Kidney (tissue), 14 donors: ENCODE measurements around the gene CRYBG2. TPM values are rescaled to one million over a fixed set of nuclear protein-coding genes. Genes with fewer than 3 reads are reported as not detected.

Source experiments
- DNase-seq, 5 donors: peaks; one replicate each; pipeline ENCODE4 v3.0.0-alpha.2; 2013 to 2020
- FAIRE-seq: peaks from 2 replicates; lab custom pipeline; 2012; peaks lifted over from hg19 to GRCh38; lab: Jason Lieb, UNC
- H3K27ac ChIP-seq, 2 donors: one replicate each; pipeline ENCODE4 v1.7.0; 2013; ENCODE audit warnings: low read depth in 2 of 2, low read length in 2 of 2, inconsistent platforms in 1 of 2
- H3K27me3 ChIP-seq: one replicate; pipeline ENCODE4 v1.7.1; 2013; ENCODE audit warnings: low read length, inconsistent platforms; ENCODE audit not compliant: control insufficient read depth, insufficient read depth
- H3K36me3 ChIP-seq, 3 donors: one replicate each; pipeline versions ENCODE4 v1.7.0 to v1.7.1; 2013; ENCODE audit warnings: low read length in 3 of 3, control low read depth in 1 of 3, inconsistent platforms in 1 of 3; ENCODE audit not compliant: insufficient read depth in 3 of 3, control insufficient read depth in 2 of 3
- H3K4me1 ChIP-seq, 3 donors: one replicate each; pipeline versions ENCODE4 v1.7.0 to v1.7.1; 2013; ENCODE audit warnings: low read length in 3 of 3, inconsistent platforms in 1 of 3, low read depth in 1 of 3; ENCODE audit not compliant: control insufficient read depth in 2 of 3, insufficient read depth in 2 of 3
- H3K4me3 ChIP-seq, 3 donors: one replicate each; pipeline versions ENCODE4 v1.7.0 to v1.8.1; 2013; ENCODE audit warnings: low read length in 3 of 3, control low read depth in 1 of 3, inconsistent platforms in 1 of 3
- H3K9ac ChIP-seq, 3 donors: one replicate each; pipeline versions ENCODE4 v1.7.0 to v1.7.1; 2013; ENCODE audit warnings: low read length in 3 of 3, control low read depth in 1 of 3, inconsistent platforms in 1 of 3
- H3K9me3 ChIP-seq, 3 donors: one replicate each; pipeline versions ENCODE4 v1.7.0 to v1.7.1; 2013; ENCODE audit warnings: low read length in 3 of 3, control low read depth in 1 of 3, inconsistent platforms in 1 of 3; ENCODE audit not compliant: control insufficient read depth in 2 of 3, insufficient read depth in 1 of 3
- CTCF ChIP-seq: IDR thresholded peaks from 3 replicates; pipeline ENCODE4 v1.5.1; 2012; ENCODE audit warnings: mild to moderate bottlenecking, moderate library complexity, borderline replicate concordance; ENCODE audit not compliant: insufficient read depth; ENCODE audit errors: extremely low read depth
- intact Hi-C: fragments of 100-400 bp; cut with DNase I; formaldehyde crosslinking; loops from one replicate; pipeline ENCODE4 v1.11.1; 2022
- polyA plus RNA-seq: library from polyadenylated mRNA; stranded (reverse); fragments of 350-450 nt; fragmentation: Illumina TruSeq; extraction: RNeasy Lipid Tissue Mini Kit (QIAGEN cat#74804); gene quantifications from one replicate; pipeline ENCODE4 v1.2.3, GENCODE V29; 2014; ENCODE audit warnings: low read depth, low replicate concordance; ENCODE audit not compliant: insufficient read depth
- total RNA-seq: library from RNA; stranded (reverse); fragmentation: NEBNext Ultra II Directional; extraction: Animal tissue kit (Norgen Biotek cat#: 25700); gene quantifications from one replicate; pipeline ENCODE4 v1.2.1, GENCODE V29; 2021
- donor health status: control.
- donor health status: control.
- donor health status: control.
- donor health status: control.
- donor health status: control.
- donor health status: DM: yes; HTN: yes; CAD: no.
- donor health status: Normal renal cell carcinoma (clear cell type).

Gene CRYBG2
- total and polyA plus RNA-seq, 2 donors from 2014 or later = 2.2 TPM; not detected in 1

GRCh38 chr1:26318338-26319064 is 35.4 kb downstream of the CRYBG2 start:
- H3K36me3 ChIP-seq = no peaks in the 10 kb centered on the region
- no peaks in the 10 kb centered on the region for H3K27me3 ChIP-seq
- intact Hi-C loops = no loop called here
- no peak for TF ChIP-seq CTCF
- FAIRE-seq (no peak), DNase-seq (no peak)
- H3K9ac ChIP-seq = no peak overlapping the region
- no peak overlapping the region for H3K4me3 ChIP-seq
- no peak overlapping the region for H3K27ac ChIP-seq
- H3K4me1 ChIP-seq = peaks cover 0 to 3% (median 3%) of the 10 kb centered on the region in 3 donors
- H3K9me3 ChIP-seq = no peaks in the 10 kb centered on the region

GRCh38 chr1:26317612-26318337 is 36.2 kb downstream of the CRYBG2 start, which contains the start of gene CD52:
TSS of gene CD52 (plus strand) at chr1:26317958. CDS start at chr1:26318018, 60 bp downstream.
- no peaks in the 10 kb centered on the region for H3K27me3 ChIP-seq
- H3K36me3 ChIP-seq = no peaks in the 10 kb centered on the region
- no peaks in the 10 kb centered on the region for H3K9me3 ChIP-seq
- no peak for TF ChIP-seq CTCF
- FAIRE-seq (no peak), DNase-seq (peak in 1 of 5 donors; percentile 13)
- H3K27ac ChIP-seq = no peak within 1 kb of the TSS
- intact Hi-C loops = no loop called here
- no peak within 1 kb of the TSS for H3K4me3 ChIP-seq
- peaks cover 0 to 3% (median 3%) of the 10 kb centered on the region in 3 donors for H3K4me1 ChIP-seq
- no peak within 1 kb of the TSS for H3K9ac ChIP-seq

GRCh38 chr1:26317146-26317545 is 36.8 kb downstream of the CRYBG2 start:
- intact Hi-C loops = no loop called here
- Histone ChIP-seq H3K27ac (no peak overlapping the region), H3K4me1 (peaks cover 0 to 3% (median 3%) of the 10 kb centered on the region in 3 donors), H3K36me3 (no peaks in the 10 kb centered on the region), H3K9ac (no peak overlapping the region), H3K4me3 (no peak overlapping the region), H3K9me3 (no peaks in the 10 kb centered on the region), H3K27me3 (no peaks in the 10 kb centered on the region)
- DNase-seq (no peak), FAIRE-seq (no peak)
- TF ChIP-seq CTCF = no peak
